Esophagus squamous epithelium (tissue), 4 donors: ENCODE results near the gene FGD4.

ENCODE experiments used
- CTCF ChIP-seq, 6 experiments: fragments of 450-650 bp in 4 of 6; fragments of 200-600 bp in 2 of 6; sonication (generic) in 2 of 6; IDR thresholded peaks; one replicate each; pipeline ENCODE4 v1.5.1; 2016 to 2019; ENCODE audit warnings: antibody characterized with exemption in 6 of 6, mild to moderate bottlenecking in 4 of 6, moderate library complexity in 4 of 6
- POLR2A ChIP-seq, 4 donors: fragments of 450-650 bp; IDR thresholded peaks; one replicate each; pipeline ENCODE4 v1.6.1; 2017; ENCODE audit warnings: antibody characterized with exemption in 4 of 4, mild to moderate bottlenecking in 4 of 4, moderate library complexity in 3 of 4

GRCh38 chr12:32586390-32586789 lies 187.0 kb downstream of the FGD4 start:
- TF ChIP-seq CTCF (IDR thresholded peaks at IDR 0.05) (no peak), POLR2A (IDR thresholded peaks at IDR 0.05) (no peak)
